Central memory CD4-positive, alpha-beta T cell (primary cell): ENCODE data around the gene PTGER4.
"Not testable (repeated sequence)": the region's sequence is repeated elsewhere in the genome, so short reads cannot be mapped to it uniquely, and the experiment has no call there.

Experiments used
- DNase-seq: peaks from one replicate; pipeline ENCODE4 v3.0.0; 2022

The PTGER4 gene

DNA sequence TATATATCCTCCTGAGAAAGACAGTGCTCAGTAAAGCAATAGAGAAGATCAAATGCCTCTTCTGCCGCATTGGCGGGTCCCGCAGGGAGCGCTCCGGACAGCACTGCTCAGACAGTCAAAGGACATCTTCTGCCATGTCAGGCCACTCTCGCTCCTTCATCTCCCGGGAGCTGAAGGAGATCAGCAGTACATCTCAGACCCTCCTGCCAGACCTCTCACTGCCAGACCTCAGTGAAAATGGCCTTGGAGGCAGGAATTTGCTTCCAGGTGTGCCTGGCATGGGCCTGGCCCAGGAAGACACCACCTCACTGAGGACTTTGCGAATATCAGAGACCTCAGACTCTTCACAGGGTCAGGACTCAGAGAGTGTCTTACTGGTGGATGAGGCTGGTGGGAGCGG, 12.2 kb downstream of the PTGER4 start:
- no peak for DNase-seq

DNA sequence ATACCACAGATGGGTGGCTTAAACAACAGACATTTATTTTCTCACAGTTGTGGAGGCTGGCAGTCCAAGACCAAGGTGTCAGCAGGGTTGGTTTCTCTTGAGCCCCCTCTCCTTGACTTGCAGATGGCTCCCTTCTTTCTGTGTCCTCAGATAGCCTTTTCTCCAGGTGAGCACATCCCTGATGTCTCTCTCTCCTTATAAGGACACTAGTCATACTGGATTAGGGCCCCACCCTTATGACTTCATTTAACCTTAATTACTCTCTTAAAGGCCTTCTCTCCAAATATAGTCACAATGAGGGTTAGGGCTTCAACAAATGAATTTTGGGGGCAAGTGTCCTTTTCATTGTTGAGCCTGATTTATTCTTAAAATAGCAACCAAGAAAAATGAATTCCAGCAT, 14.7 kb downstream of the PTGER4 start:
- DNase-seq: no peak

DNA sequence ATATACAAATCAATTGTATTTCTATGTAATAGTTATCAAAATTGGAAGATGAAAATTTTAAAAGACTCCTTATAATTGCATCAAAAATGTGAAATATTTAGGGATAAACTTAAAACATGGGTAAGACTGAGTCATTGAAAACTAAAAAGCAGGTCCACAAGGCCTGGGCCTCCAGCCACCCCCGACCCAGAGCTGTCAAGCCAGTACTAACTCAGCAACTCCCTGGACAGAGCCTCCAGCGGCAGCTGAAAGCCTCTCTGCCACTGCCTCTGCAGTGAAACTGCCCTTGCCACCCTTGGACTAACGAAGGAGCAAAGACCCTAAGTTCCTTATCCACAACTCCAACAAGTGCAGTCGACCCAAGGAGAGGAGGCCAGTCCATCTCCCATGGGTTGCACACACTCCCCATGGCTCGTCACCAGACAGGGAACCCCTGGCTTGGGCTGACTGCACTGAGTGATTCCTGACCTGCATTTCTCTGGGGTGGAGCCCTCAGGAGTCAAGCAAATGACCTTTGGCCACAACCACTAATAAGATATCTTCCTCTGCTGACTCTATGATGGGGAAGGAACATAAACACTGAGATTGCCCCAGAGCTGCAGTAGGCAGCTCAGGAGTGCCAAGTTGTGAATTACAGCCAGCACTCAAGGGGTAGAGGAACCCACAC, 20.5 kb downstream of the PTGER4 start:
- DNase-seq: no peak

DNA sequence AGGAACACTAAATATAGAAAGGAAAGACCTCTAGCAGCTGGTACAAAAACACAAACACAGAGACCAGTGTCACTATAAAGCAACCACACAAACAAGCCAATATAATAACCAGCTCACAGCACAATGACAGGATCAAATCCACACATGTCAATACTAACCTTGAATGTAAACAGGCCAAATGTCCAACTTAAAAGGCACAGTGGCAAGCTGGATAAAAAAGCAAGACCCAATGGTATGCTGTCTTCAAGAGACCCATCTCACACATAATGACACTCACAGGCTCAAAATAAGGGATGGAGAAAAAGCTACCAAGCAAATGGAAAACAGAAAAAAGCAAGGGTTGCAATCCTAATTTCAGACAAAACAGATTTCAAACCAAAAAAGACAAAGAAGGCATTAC, 22.3 kb downstream of the PTGER4 start:
- DNase-seq: not testable (repeated sequence)

DNA sequence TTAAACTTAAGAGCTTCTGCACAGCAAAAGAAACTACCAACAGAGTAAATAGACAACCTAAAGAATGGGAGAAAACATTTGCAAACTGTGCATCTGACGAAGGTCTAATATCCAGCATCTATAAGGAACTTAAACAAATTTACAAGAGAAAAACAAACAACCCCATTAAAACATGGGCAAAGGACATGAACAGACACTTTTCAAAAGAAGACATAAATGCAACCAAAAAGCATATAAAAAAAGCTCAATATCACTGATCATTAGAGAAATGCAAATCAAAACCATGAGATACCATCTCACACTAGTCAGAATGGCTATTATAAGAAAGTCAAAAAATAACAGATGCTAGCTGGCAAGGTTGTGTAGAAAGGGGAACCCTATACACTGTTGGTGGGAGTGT, 25.8 kb downstream of the PTGER4 start:
- not testable (repeated sequence) for DNase-seq

DNA sequence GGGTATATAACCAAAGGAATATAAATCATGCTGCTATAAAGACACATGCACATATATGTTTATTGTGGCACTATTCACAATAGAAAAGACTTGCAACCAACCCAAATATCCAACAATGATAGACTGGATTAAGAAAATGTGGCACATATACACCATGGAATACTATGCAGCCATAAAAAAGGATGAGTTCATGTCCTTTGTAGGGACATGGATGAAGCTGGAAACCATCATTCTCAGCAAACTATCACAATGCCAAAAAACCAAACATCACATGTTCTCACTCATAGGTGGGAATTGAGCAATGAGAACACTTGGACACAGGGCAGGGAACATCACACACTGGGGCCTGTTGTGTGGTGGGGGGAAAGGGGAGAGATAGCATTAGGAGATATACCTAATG, 30.9 kb downstream of the PTGER4 start:
- DNase-seq: not testable (repeated sequence)

DNA sequence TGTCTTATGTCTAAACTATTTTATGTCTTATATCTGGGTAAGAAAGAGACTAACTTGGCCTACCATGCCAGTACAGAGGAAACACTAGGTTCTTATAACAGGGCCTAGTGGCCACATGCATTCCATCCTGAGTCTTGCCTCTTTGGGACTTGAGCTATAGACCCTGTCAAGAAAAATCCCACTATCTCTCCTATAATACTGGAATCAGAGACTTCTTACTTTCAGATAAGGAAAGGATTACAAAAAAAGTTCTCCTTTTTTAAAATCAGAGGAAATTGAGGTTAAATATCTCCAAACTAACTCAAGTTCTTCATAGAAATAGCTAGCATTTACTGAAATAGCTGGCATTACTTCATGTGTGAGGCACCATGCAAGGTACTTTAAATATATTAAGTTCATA, 34.3 kb downstream of the PTGER4 start:
- DNase-seq: no peak

DNA sequence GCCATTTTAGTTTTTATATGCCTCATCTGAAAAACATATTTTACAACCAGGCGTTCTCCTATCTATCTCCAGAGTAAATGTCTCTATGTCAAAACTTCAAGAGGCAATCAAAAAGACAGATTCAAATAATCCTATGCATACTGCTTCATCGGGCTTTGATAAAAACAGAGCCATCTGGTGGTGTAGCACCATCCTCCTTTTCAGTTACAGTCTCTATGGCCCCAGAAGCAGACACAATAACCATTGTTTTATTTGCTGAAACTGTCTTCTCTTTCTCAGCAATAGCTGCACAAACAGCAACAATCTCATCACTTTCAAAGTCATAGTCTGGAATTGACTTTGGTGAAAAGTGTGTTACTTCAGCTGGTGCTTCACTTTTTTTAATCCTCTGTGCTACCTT, 36.3 kb downstream of the PTGER4 start:
- no peak for DNase-seq

DNA sequence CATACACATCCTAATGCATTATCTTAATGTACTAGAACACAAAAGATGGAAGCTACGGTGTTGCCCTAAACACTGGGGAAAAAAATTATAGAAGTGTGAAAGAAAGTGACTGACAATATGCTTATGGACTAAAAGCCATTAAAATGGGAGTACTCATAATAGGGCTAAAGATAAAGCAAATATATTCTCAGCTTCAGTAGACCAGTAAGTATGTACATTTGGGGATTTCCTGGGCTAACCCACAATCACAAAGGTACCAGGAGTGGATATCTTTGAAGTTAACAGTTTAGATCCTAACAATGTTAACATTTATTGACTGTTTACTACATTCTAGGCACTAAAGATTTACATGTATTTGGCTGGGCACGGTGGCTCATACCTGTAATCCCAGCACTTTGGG, 36.9 kb downstream of the PTGER4 start:
- DNase-seq: no peak

DNA sequence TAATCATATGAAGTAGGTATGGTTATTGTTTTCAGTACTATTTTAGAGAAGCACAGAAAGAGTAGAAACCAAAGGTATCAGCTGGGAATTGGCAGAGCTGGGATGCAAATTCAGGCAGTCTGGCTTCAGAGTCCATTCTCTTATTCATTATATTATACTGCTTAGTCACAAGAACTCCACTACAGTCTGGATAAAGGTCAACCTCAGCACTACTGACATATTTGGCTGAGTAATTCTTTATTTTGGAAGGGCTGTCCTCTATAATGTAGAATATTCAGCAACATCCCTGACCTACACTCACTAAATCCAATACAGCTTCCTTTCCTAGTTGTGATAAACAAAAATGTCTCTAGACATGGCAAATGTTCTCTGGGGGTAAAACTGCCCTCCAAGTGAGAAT, 37.6 kb downstream of the PTGER4 start:
- DNase-seq: no peak

DNA sequence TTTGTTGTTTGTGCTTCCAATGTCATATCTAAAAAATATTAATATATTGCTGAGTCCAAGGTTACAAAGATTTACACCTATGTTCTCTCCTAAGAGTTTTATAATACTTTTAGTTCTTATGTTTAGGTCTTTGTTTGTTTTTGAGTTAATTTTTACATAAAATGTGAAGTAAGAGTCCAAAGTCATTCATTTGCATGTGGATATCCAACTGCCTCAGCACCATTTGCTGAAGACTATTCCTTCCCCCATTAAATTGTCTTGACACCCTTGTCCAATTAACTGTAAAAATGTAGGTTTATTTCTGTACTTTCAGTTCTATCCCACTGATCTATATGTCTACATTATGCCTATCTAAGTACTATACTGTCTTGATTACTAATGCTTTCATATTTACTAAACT, 40.4 kb downstream of the PTGER4 start:
- DNase-seq: no peak

DNA sequence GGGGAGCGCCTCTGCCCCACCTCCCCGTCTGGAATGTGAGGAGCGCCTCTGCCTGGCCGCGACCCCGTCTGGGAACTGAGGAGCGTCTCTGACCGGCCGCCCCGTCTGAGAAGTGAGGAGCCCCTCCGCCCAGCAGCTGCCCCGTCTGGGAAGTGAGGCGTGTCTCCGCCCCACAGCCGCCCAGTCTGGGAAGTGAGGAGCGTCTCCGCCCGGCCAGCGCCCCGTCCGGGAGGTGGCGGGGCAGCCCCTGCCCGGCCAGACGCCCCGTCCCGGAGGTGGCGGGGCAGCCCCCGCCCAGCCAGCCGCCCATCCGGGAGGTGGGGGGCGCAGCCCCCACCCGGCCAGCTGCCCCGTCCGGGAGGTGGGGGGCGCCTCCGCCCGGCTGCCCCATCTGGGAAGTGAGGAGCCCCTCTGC, 42.8 kb downstream of the PTGER4 start:
- DNase-seq: not testable (repeated sequence)

DNA sequence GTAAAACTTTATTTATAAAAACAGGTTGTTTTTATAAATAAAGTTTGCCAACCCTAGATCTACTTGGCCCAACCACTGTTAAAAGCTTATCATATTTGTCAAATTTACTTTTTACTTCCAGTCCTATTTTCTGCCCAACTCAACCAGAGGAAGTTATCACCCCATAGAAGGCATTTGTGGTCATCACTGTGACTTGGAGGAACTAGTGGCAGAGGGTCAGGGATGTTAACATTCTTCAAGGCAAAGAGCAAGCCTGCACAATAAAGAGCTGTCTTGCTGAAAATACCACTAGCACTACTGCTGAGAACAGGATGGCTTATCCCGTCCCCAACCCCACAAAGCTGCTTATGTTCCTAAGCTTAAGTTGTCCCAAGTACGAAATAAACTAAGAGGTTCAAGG, 53.7 kb downstream of the PTGER4 start:
- no peak for DNase-seq

DNA sequence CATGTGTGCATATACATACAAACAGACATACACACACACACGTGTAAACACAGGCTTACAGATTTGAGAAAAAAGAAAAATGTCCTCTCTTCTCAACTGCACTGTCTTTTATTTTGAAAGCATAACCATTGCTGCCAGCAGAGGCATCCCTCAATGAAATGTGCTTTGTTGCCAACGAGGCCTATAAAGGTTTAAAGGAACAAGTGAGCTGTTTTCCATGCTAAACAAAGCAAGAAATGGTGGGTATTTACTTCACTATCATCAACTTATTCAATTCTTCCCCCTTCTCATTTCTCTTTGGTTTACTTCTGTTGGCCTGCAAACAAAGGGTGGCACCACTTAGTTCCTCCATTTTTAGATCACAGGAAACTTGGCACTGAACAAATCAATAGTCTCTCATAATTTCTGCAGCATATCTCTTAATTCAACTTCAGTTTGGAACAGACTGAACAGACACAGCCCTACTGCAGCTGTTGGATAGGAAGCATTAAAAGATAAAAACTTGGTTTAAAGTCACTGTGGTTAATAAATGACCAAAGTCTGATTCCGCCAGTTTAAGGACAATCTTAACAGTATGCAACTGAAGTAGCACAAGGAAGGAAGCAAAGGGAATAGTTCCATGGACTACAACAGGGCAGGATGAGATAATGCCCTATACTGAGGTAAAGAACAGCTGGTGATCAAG, 54.3 kb downstream of the PTGER4 start:
- DNase-seq: no peak

DNA sequence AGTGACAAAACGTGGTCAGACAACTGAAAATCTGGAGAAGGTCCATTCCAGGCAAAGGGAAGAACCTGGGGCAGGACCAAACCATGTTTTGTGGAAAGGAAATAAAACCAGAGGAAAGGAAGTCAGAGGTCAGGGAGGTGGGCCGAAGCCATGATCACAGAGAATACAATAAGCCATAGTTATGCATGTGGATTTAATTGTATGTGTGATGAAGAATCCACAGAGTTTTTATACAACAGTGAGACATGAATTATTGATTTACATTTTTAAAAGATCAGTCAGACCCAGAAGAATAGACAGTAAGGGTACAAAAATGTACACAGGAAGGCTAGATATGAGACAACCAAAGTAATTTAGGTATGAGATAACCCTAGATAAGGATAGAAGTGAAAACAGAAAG, 55.3 kb downstream of the PTGER4 start:
- DNase-seq: no peak

DNA sequence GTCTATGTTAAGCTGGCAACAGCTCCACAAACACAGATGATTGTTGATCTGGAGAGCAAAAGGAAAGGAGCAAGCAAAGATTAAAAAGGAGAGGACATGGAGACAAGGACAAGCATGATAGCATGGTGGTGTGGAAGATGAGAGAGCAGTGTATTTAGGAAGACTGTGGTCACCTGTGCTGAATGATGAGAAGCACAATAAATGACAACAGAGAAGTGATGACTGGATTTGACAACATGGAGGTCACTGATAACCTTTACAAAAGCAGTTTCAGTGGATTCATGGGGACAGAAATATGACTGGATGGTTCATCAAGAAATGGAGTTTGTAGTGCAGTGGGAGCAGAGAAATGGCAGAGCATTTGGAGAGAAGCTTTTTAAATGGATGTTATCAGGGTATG, 55.9 kb downstream of the PTGER4 start:
- no peak for DNase-seq

DNA sequence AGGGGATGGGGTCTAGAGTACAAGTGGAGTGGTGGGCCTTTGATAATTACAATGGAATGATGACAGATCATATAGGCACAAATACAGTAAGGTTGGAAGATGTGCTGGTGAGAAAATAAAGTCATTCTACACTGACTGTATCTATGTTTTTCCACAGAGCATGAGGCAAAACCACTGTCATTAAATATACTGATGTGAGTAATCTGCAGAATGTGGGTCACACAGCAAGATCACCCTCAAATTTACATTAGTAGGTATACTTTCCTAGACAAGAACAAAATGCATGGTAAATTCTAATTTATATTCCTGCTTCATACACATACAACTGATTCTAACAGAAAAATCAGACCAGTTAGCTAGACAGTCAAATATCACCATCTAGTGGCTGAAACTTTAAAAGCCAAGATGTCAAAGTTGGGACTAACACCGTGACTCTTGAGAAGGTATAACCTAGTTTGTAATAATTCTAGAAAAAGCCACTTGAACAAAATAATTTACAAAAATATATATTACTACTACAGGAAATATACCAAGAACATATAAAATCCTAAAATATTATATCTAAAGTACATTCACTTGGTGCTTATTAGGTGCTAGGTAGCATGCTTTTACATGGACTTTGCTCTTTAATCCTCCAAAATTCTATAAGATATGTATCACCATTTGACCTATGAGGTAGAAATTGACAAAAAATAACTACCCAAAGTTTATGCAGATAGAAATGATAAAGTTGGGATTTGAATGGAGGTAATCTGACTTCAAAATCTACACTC, 56.6 kb downstream of the PTGER4 start:
- DNase-seq: peak; percentile 52

DNA sequence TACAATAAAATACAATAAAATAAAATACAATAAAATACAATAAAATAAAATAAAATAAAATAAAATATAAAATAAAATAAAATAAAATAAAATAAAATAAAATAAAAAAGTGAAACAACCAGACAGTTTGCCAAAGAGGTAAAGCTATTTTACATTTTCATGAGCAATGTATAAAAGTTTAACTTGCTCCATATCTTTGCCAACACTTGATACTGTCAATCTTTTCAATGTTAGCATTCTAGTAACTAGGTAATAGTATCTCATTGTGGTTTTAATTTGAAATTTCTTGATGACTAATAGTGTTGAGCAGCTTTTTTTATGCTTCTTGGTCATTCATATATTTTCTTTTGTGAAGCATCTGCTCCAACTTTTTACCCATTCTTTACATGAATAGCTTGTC, 58.8 kb downstream of the PTGER4 start:
- no peak for DNase-seq
